ENCODE measurements around the gene HCN1.

Gene HCN1

DNA sequence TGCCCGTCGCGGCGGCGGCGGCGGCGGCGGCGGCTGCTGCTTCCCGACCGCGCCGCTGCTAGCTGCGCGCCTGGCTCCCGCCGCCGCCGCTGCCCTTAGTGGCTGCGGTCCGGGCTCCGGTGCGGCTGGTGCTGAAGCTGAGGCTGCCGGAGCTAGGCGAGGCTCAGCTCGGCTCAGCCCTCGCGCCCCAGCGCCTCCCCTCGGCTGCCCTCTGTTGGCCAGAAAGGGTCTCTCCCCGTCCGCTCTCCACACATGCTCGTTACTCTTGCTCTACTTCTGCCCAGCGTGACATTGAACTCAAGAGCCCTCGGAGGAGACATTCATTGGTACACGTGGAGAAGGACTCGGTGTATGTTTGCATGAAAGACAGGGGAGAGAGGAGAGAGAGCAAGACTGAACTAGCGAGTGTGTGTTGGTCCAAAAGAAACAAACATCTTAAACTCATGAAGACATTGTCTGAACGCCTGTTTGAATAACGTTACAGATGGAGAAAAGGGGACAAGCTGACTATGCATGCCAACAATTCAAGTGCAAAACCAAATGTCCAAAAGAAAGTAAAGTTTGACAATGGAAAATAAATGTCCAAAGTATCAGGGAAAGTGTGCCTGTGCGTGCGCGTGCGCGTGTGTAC lies at the start of gene HCN1:
HCN1 (minus strand) TSS at position 175 of the 631 bp plus-strand sequence.
- peak; percentile 17 to 28 for DNase-seq (ENCODE audit: low read depth in 2 of 2)

DNA sequence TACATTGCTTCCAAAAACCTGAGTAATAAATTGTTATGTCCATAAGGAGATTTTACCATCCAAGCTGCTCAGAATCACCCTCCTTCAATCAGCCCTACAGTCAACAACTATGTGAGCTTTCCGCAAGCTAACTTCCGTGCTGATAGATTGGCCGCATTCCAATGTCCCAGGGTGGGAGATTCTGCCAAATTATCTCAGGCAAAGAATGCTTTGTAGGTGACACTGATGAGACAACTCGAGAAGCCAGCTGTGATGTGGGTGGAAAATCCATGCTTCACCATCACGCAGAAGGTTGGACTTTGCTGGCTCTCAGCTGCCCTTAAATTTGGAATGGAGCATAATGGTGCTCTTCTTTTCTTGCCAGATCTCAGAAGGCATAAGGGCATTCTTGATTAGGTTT lies 44.9 kb upstream of the HCN1 start:
- no peak for DNase-seq (ENCODE audit: low read depth in 2 of 2)

DNA sequence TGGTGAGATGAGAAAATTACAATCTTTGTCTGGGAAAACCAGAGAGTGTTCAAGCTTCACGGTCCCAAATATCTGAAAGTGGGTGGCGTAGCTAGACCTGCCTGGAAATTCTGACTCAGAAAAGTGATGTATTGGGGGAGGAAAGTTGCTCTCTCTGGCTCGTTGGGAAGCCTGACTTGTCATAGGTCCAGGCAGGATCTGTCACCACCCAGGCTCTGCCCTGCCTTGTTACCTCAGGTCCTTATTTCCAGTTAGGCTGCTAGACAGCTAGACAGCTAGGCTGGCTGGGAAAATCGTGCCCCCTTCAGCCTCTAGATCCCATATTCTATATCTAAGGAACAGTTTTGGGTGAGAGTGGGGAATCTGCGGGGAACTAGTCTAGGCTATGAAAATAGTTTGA lies 41.0 kb upstream of the HCN1 start:
- no peak for DNase-seq (ENCODE audit: low read depth in 2 of 2)

GRCh38 chr5:45725537-45725936 lies 29.4 kb upstream of the HCN1 start:
- DNase-seq (ENCODE audit: low read depth in 2 of 2) = no peak

GRCh38 chr5:45697201-45697600 lies 1.0 kb upstream of the HCN1 start:
- no peak for DNase-seq (ENCODE audit: low read depth in 2 of 2)

DNA sequence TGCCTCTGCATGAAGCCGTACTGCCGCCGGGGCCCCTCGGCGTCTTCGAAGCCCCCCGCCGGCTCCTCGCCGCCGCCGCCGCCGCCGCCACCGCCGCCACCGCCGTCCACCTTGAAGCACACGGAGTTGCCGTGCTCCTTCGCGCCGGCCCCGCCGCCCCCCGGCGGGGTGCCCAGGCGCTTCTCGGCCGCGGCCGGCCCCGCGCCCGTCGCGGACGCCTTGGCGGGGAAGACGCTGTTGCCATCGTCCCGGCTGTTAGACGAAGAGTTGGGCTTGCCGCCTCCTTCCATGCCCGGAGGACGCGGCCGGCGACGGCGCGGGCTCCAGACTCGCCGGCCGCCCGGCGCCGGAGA lies 400 bp downstream of the HCN1 start:
- DNase-seq (ENCODE audit: low read depth in 2 of 2) = no peak

- no peak for DNase-seq (ENCODE audit: low read depth in 2 of 2)
Observed at GRCh38 chr5:45694971-45695803, 993 bp downstream of the HCN1 start.

DNA sequence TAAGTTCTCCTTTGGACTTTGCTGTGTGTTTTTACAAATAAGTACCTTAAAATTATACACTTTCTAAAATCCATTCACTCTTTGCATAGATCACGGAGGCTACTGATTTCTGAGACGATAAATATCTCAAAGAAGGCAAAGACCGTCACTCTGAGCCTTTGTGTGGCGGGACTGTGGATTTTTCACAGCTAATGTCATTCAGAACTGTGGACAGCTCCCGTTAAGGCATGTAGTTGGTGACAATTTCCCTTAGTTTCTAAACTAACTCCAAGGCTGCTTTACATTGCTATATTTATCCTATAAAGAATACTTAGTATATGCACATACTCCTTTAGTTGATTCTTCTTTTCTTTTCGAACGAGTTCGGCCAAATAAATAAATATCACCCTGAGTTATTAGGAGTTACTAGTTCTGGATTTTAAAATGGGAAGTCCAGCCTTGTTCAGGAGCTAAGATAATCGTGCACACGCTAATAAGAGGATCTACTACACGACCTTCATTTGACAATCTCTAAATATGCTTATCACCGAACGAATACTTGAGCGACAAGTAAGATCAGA lies 1.8 kb downstream of the HCN1 start:
- no peak for DNase-seq (ENCODE audit: low read depth in 2 of 2)

- DNase-seq (ENCODE audit: low read depth in 2 of 2) = no peak
Observed at GRCh38 chr5:45692481-45692880, 3.7 kb downstream of the HCN1 start.

GRCh38 chr5:45691656-45692055 lies 4.5 kb downstream of the HCN1 start:
- no peak for DNase-seq (ENCODE audit: low read depth in 2 of 2)

GRCh38 chr5:45687701-45688100 lies 8.5 kb downstream of the HCN1 start:
- DNase-seq (ENCODE audit: low read depth in 2 of 2) = no peak

GRCh38 chr5:45686620-45687019 lies 9.6 kb downstream of the HCN1 start:
- DNase-seq (ENCODE audit: low read depth in 2 of 2) = no peak

DNA sequence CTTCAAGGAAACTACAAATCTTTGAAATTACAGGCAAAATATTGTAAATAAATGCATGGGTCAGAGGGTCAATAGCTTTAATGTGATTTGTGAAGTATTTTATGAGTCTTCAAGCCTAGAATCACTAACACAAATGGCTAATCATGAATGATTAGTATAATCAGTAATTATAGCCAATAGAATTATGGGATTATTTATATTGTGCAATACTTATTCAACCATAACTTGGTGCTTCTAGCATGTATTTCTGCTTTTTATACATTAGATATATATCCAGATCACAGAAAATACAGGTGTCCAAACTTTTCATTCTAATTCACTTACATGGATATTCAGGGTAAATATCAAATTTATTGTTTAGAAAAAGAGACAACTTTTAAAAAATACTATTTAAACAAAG lies 12.1 kb downstream of the HCN1 start:
- DNase-seq (ENCODE audit: low read depth in 2 of 2) = no peak

- DNase-seq (ENCODE audit: low read depth in 2 of 2) = no peak
Observed at GRCh38 chr5:45680950-45681349, 15.2 kb downstream of the HCN1 start.

GRCh38 chr5:45677524-45677923 lies 18.7 kb downstream of the HCN1 start:
- DNase-seq (ENCODE audit: low read depth in 2 of 2) = no peak

GRCh38 chr5:45672271-45672670 lies 23.9 kb downstream of the HCN1 start:
- no peak for DNase-seq (ENCODE audit: low read depth in 2 of 2)

- DNase-seq (ENCODE audit: low read depth in 2 of 2) = no peak
Observed at GRCh38 chr5:45648744-45649143, 47.4 kb downstream of the HCN1 start.

- no peak for DNase-seq (ENCODE audit: low read depth in 2 of 2)
Observed at GRCh38 chr5:45643056-45643455, 53.1 kb downstream of the HCN1 start.

DNA sequence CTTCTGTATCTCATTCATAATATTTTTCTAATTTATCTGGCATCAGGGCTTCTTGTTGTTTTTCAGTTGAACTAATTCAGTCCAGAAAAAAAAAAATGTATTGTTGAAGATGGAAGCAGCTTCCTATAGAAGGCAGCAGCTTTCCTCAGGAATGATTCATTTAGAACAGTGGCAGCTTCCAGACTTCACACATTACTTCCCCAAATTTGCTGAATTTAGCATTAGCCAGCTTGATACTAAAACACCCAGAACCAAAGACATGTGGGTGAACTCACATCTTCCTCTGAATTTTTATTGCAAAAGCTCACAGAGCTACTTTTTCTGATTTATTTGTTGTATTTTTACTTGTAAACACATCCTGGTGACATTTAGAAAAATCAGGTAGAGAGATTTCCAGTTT lies 53.8 kb downstream of the HCN1 start:
- no peak for DNase-seq (ENCODE audit: low read depth in 2 of 2)

DNA sequence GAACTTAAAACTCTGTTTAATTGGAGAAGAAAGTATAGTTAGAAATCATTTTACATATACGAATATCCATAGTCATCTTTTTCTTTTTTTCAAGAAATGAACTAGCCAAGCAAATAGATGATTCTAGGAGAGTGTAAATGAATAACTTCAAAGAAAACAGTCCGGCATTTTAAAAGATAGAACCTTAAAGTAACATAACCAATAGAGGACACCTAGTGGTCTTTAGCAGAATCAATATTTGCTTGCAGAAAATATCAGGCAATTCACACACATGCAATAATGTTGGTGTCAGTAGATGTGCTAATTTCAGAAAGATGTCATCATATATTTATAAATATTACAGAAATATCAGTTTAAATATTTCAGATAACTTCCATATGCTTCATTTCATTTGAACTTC lies 57.1 kb downstream of the HCN1 start:
- DNase-seq (ENCODE audit: low read depth in 2 of 2) = no peak

GRCh38 chr5:45627076-45627656 lies 69.0 kb downstream of the HCN1 start:
- no peak for DNase-seq (ENCODE audit: low read depth in 2 of 2)

DNA sequence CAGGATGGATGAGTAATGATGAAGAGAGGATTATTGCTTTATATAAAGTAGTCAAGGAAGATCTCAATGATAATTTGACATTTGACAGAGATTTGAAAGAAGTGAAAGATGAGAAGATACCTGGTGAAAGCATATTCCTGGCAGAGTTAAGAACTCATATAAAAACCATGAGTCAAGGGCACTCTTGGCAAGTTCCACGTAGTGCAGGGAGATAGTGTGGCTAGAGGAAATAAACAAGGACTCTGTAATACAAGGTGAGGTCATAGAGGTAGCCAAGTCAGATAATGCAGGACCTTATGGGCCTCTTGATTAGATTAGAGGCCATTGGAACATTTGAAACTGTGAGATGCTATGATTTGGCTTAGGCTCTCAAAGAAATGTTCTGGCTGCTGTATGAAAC lies 72.3 kb downstream of the HCN1 start:
- no peak for DNase-seq (ENCODE audit: low read depth in 2 of 2)

DNA sequence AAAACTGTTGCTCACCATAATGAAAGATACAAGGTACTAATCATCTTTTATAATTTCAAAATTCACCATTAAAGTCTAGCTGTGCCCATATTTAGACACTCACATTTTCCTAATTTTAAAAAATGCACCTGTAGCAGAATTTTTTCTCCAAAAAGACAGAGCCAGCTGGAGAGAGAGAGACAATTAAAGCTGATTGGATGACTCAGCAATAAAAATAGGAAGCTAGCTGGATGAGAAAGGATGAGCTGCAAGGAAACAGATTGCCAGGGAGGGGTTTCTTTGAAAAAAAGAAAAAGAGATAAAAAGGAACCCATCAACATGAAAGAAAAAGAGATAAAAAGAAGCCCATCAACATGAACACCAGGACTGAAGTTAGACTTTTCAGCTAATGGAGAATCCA lies 73.8 kb downstream of the HCN1 start:
- no peak for DNase-seq (ENCODE audit: low read depth in 2 of 2)
